CD14-positive monocyte (primary cell): Measurements from ENCODE around the gene SAMD4B. TPM values are rescaled to one million over a fixed set of nuclear protein-coding genes. Genes with fewer than 3 reads are reported as not detected.

Experiments used
- DNase-seq, 3 donors: peaks; one replicate each; pipeline ENCODE4 v3.0.0-alpha.2; 2011 to 2022
- H2AFZ ChIP-seq: 2 replicates; pipeline ENCODE4 v1.6.0; 2012; ENCODE audit warnings: mild to moderate bottlenecking, low read depth, low read length, inconsistent platforms; ENCODE audit not compliant: insufficient read depth, poor library complexity, severe bottlenecking
- H3K27ac ChIP-seq, 2 donors: 1 replicate in 1 of 2; 2 replicates in 1 of 2; pipeline ENCODE4 v1.5.1; 2012 to 2013; ENCODE audit warnings: low read length in 2 of 2, control low read depth in 1 of 2, inconsistent platforms in 1 of 2, low read depth in 1 of 2, mild to moderate bottlenecking in 1 of 2
- H3K27me3 ChIP-seq, 2 donors: one replicate each; pipeline versions ENCODE4 v1.6.0 to v1.6.1; 2011 to 2013; ENCODE audit warnings: low read length in 2 of 2; ENCODE audit not compliant: control insufficient read depth in 2 of 2, insufficient read depth in 2 of 2
- H3K36me3 ChIP-seq, 2 donors: replicated peaks in 1 of 2; 1 replicate in 1 of 2; 2 replicates in 1 of 2; pipeline versions ENCODE4 v1.5.1 to v1.6.1; 2012 to 2013; ENCODE audit warnings: low read length in 2 of 2, control low read depth in 1 of 2, inconsistent platforms in 1 of 2, mild to moderate bottlenecking in 1 of 2; ENCODE audit not compliant: insufficient read depth in 2 of 2, control insufficient read depth in 1 of 2
- H3K4me1 ChIP-seq, 2 donors: 1 replicate in 1 of 2; 2 replicates in 1 of 2; pipeline versions ENCODE4 v1.5.1 to v1.6.1; 2012 to 2013; ENCODE audit warnings: low read length in 2 of 2, control low read depth in 1 of 2, inconsistent platforms in 1 of 2, mild to moderate bottlenecking in 1 of 2, moderate library complexity in 1 of 2; ENCODE audit not compliant: insufficient read depth in 2 of 2, control insufficient read depth in 1 of 2
- H3K4me2 ChIP-seq: replicated peaks from 2 replicates; pipeline ENCODE3; 2012; ENCODE audit warnings: low read length, moderate library complexity, mild to moderate bottlenecking; ENCODE audit not compliant: poor library complexity, severe bottlenecking; ENCODE audit errors: extremely low read depth
- H3K4me3 ChIP-seq, 3 experiments: fragments of 200-600 bp in 1 of 3; sonication (generic) in 1 of 3; replicated peaks in 1 of 3; 1 replicate in 2 of 3; 2 replicates in 1 of 3; pipeline ENCODE4 v1.5.1; 2011 to 2013; ENCODE audit warnings: low read length in 3 of 3, mild to moderate bottlenecking in 3 of 3, control low read depth in 2 of 3, low read depth in 2 of 3, inconsistent platforms in 1 of 3, moderate library complexity in 1 of 3
- H3K79me2 ChIP-seq: 2 replicates; pipeline ENCODE4 v1.6.0; 2012; ENCODE audit warnings: mild to moderate bottlenecking, control low read depth, inconsistent platforms, low read length, moderate library complexity; ENCODE audit not compliant: insufficient read depth
- H3K9ac ChIP-seq: 2 replicates; pipeline ENCODE4 v1.6.0; 2017; ENCODE audit warnings: low read length, mild to moderate bottlenecking; ENCODE audit not compliant: insufficient read depth, poor library complexity, severe bottlenecking
- H3K9me3 ChIP-seq, 2 donors: replicated peaks in 1 of 2; 1 replicate in 1 of 2; 2 replicates in 1 of 2; pipeline versions ENCODE4 v1.5.1 to v1.6.1; 2012 to 2013; ENCODE audit warnings: low read length in 2 of 2, control low read depth in 1 of 2; ENCODE audit not compliant: control insufficient read depth in 1 of 2, insufficient read depth in 1 of 2
- H4K20me1 ChIP-seq: 2 replicates; pipeline ENCODE4 v1.6.0; 2012; ENCODE audit warnings: mild to moderate bottlenecking, low read length, control low read depth, moderate library complexity; ENCODE audit not compliant: insufficient read depth
- H3K27ac Mint-ChIP-seq, 7 donors: one replicate each; pipeline ENCODE4 v1.8.0; 2020; ENCODE audit warnings: mild to moderate bottlenecking in 7 of 7, mixed read lengths in 7 of 7, moderate library complexity in 6 of 7, inconsistent platforms in 2 of 7
- H3K27me3 Mint-ChIP-seq, 3 donors: one replicate each; pipeline ENCODE4 v1.8.0; 2021 to 2022; ENCODE audit warnings: low read depth in 3 of 3, mild to moderate bottlenecking in 3 of 3, mixed read lengths in 3 of 3, moderate library complexity in 3 of 3, inconsistent platforms in 1 of 3
- H3K36me3 Mint-ChIP-seq, 2 donors: one replicate each; pipeline ENCODE4 v1.8.0; 2020; ENCODE audit warnings: mixed read lengths in 2 of 2, inconsistent platforms in 1 of 2, mild to moderate bottlenecking in 1 of 2
- H3K4me1 Mint-ChIP-seq: one replicate; pipeline ENCODE4 v1.8.0; 2020; ENCODE audit warnings: mild to moderate bottlenecking, mixed read lengths
- H3K4me3 Mint-ChIP-seq, 2 donors: one replicate each; pipeline ENCODE4 v1.8.0; 2020; ENCODE audit warnings: mild to moderate bottlenecking in 2 of 2, mixed read lengths in 2 of 2, moderate library complexity in 1 of 2
- H3K9me3 Mint-ChIP-seq, 7 donors: one replicate each; pipeline ENCODE4 v1.8.0; 2020 to 2022; ENCODE audit warnings: mixed read lengths in 7 of 7, mild to moderate bottlenecking in 6 of 7, moderate library complexity in 6 of 7, inconsistent platforms in 2 of 7
- WGBS: methylation state at CpG from one replicate; pipeline ENCODE4 v1.1.5; 2013; ENCODE audit warnings: missing lambda C conversion rate; ENCODE audit not compliant: insufficient coverage; 5-methylcytosine and 5-hydroxymethylcytosine counted together
- intact Hi-C, 2 donors: fragments of 100-400 bp; cut with micrococcal nuclease; formaldehyde crosslinking; loops; one replicate each; pipeline versions ENCODE4 v1.15.0 to v1.15.1; 2023
- polyA plus RNA-seq, 3 donors: library from polyadenylated mRNA; depleted of rRNA in 1 of 3; unstranded in 2 of 3; stranded (reverse) in 1 of 3; fragments of 300-500 nt in 2 of 3; fragments of >200 nt in 1 of 3; fragmentation: Illumina TruSeq in 2 of 3; gene quantifications; 1 replicate in 2 of 3; 2 replicates in 1 of 3; pipeline ENCODE4 v1.2.3, GENCODE V29; 2012 to 2021
- TF ChIP-seq, protein P1 (sequence below): fragments of 200-600 bp; IDR thresholded peaks from one replicate; pipeline ENCODE4 v1.8.0; 2022; ENCODE audit warnings: antibody characterized with exemption, mild to moderate bottlenecking

Gene SAMD4B
- polyA plus RNA-seq, 3 donors = 4.5 to 56.6 (median 5.6) TPM

DNA sequence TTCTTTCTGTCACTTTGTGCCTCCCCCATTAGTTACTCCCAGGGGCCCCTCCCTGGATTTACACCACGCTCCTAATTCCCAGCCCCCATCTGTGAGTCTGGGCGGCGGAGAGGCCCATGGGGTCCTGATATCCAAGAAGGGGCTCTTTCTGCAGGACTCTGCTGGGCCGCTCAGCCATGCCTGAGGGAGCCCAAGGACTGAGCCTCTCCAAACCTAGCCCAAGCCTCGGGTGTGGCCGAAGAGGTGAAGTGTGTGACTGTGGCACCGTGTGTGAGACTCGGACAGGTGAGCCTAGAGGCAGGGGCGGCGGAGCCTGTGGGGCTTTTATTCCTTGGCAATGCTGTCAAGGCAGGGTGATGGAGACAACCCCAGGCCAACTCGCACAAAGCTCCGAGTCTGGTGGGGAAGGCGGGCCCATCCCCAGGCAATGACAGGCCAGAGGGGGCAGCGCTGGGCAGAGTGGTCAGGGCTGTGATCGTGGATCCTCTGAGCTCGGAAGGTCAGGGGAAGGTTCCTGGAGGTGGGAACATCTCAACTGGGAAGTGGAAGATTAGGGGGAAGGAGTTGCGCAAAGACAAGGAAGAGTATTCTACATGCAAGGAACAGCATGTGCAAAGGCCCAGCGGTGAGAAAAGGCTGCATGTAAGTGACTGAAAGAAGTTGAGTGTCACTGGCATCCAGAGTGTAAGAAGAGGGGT is 71.8 kb downstream of the SAMD4B start:
- H3K4me1 Mint-ChIP-seq = peaks cover 28% of the 10 kb centered on the region
- H3K9ac ChIP-seq = peak overlapping the region; percentile 77
- DNase-seq = peak in 1 of 3 donors; percentile 54
- TF ChIP-seq, protein P1, sequence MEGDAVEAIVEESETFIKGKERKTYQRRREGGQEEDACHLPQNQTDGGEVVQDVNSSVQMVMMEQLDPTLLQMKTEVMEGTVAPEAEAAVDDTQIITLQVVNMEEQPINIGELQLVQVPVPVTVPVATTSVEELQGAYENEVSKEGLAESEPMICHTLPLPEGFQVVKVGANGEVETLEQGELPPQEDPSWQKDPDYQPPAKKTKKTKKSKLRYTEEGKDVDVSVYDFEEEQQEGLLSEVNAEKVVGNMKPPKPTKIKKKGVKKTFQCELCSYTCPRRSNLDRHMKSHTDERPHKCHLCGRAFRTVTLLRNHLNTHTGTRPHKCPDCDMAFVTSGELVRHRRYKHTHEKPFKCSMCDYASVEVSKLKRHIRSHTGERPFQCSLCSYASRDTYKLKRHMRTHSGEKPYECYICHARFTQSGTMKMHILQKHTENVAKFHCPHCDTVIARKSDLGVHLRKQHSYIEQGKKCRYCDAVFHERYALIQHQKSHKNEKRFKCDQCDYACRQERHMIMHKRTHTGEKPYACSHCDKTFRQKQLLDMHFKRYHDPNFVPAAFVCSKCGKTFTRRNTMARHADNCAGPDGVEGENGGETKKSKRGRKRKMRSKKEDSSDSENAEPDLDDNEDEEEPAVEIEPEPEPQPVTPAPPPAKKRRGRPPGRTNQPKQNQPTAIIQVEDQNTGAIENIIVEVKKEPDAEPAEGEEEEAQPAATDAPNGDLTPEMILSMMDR = no peak
- H3K9me3 ChIP-seq = no peaks in the 10 kb centered on the region
- H3K4me1 ChIP-seq = peaks cover 27 to 31% of the 10 kb centered on the region in 2 donors
- peaks cover 0 to 8% (median 3%) of the 10 kb centered on the region in 7 donors for H3K9me3 Mint-ChIP-seq
- peaks cover 33% of the 10 kb centered on the region for H3K79me2 ChIP-seq
- peak overlapping the region; percentile 22 to 96 (median 64) for H3K4me3 ChIP-seq
- peaks cover 5 to 16% of the 10 kb centered on the region in 2 donors for H3K36me3 ChIP-seq
- WGBS = 75% methylated on average over 15 of the region's 18 CpGs
- H3K4me2 ChIP-seq = peak overlapping the region; percentile 83
- H3K27me3 Mint-ChIP-seq = peaks cover 2 to 24% (median 5%) of the 10 kb centered on the region in 3 donors
- H2AFZ ChIP-seq = no peak overlapping the region
- peaks cover 75% of the 10 kb centered on the region for H4K20me1 ChIP-seq
- H3K27me3 ChIP-seq = no peaks in the 10 kb centered on the region
- H3K36me3 Mint-ChIP-seq = peaks cover 30 to 48% of the 10 kb centered on the region in 2 donors
- intact Hi-C loops = loop anchor here (2.0 kb wide), 2 partner anchors 15 to 17 kb away; no protein-coding TSS in a partner anchor
- peak overlapping the region; percentile 43 to 100 (median 81) for H3K27ac Mint-ChIP-seq
- H3K4me3 Mint-ChIP-seq = peak overlapping the region; percentile 89 to 99
- peak overlapping the region in 1 of 2 donors; percentile 8 for H3K27ac ChIP-seq

DNA sequence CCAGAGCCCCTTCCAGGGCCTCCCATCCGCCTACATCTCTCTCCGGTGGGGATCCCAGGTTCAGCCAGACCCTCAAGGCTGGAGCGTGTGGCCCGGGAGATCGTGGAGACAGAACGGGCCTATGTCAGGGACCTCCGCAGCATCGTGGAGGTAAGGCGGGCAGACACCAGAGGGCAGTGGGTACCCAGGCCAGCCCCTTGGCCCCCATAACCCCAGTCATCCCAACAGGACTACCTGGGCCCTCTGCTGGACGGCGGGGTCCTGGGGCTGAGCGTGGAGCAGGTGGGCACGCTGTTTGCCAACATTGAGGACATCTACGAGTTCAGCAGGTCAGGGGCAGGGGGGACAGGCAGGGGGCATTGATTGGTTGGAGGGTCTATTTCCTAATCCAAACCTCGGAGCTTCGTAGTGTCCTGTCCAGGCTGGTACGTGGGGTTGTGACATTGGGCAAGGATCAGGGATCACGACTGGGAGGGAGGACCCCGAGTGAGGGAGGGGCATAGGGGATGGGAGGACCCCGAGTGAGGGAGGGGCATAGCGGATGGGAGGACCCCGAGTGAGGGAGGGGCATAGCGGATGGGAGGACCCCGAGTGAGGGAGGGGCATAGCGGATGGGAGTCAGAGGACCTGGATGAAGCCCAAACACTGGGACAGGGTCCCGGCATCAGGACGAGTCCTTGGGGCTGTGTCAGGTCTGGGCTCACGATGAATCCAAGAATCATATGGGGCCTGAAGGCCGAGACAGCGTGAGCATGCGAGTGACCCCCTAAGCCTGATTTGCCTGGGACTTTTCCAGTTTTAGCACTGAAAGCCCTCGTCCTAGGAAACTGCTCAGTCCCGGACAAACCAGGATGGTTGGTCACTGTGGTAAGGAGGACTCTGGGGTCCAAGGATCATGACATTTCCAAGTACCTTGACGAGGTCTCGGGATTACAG is 73.2 kb downstream of the SAMD4B start:
- H3K4me1 Mint-ChIP-seq = peaks cover 27% of the 10 kb centered on the region
- peaks cover 31 to 46% of the 10 kb centered on the region in 2 donors for H3K36me3 Mint-ChIP-seq
- H3K4me2 ChIP-seq = no peak overlapping the region
- peaks cover 5 to 21% of the 10 kb centered on the region in 2 donors for H3K36me3 ChIP-seq
- H3K27me3 Mint-ChIP-seq = peaks cover 2 to 18% (median 5%) of the 10 kb centered on the region in 3 donors
- H3K9me3 ChIP-seq = no peaks in the 10 kb centered on the region
- WGBS = 94% methylated on average over 31 of the region's 35 CpGs
- TF ChIP-seq, protein P1 = no peak
- no peak overlapping the region for H2AFZ ChIP-seq
- H3K27ac ChIP-seq = no peak overlapping the region
- peak overlapping the region in 1 of 3 experiments; percentile 96 for H3K4me3 ChIP-seq
- H3K4me3 Mint-ChIP-seq = no peak overlapping the region
- no peaks in the 10 kb centered on the region for H3K27me3 ChIP-seq
- peak overlapping the region in 1 of 7 donors; percentile 38 for H3K27ac Mint-ChIP-seq
- peaks cover 20% of the 10 kb centered on the region for H3K79me2 ChIP-seq
- H3K9me3 Mint-ChIP-seq = peaks cover 0 to 6% (median 3%) of the 10 kb centered on the region in 7 donors
- peaks cover 25 to 29% of the 10 kb centered on the region in 2 donors for H3K4me1 ChIP-seq
- DNase-seq = peak in 1 of 3 donors; percentile 46
- no peak overlapping the region for H3K9ac ChIP-seq
- intact Hi-C loops = no loop called here
- peaks cover 66% of the 10 kb centered on the region for H4K20me1 ChIP-seq
